Stimulated activated CD4-positive, alpha-beta T cell treated with anti-CD3 and anti-CD28 coated beads, Interleukin-2, amount 100 ng/mL, for 24 hours (primary cell): ENCODE results near the gene SLC35A2.
"Not testable (repeated sequence)": the region's sequence is repeated elsewhere in the genome, so short reads cannot be mapped to it uniquely, and the experiment has no call there.

Experiments
- DNase-seq, 2 donors: peaks; one replicate each; pipeline ENCODE4 v3.0.0-alpha.2; 2020

SLC35A2 gene

GRCh38 chrX:48901069-48901468 is 10.4 kb downstream of the SLC35A2 start:
- DNase-seq, result no peak

DNA sequence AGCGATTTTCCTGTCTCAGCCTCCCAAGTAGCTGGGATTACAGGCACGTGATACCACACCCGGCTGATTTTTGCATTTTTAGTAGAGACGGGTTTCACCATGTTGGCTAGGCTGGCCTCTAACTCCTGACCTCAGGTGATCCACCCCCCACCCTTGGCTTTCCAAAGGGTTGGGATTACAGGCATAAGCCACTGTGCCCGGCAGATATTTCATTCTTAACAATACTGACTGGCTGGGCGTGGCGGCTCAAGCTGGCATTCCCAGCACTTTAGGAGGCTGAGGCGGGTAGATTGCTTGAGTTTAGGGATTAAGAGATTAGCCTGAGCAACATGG is 12.4 kb downstream of the SLC35A2 start:
- DNase-seq, result no peak

GRCh38 chrX:48897625-48898306 is 13.7 kb downstream of the SLC35A2 start, which contains the start of the genes PQBP1 and TIMM17B:
PQBP1 (plus strand) TSS chrX:48897930; CDS start chrX:48898510, 580 bp downstream.
TIMM17B (minus strand) TSS chrX:48897768; CDS start chrX:48897749, 19 bp downstream.
- DNase-seq, result peak; percentile 84

- DNase-seq, result peak; percentile 70
Measured at GRCh38 chrX:48897157-48897624, 14.3 kb downstream of the SLC35A2 start.

DNA sequence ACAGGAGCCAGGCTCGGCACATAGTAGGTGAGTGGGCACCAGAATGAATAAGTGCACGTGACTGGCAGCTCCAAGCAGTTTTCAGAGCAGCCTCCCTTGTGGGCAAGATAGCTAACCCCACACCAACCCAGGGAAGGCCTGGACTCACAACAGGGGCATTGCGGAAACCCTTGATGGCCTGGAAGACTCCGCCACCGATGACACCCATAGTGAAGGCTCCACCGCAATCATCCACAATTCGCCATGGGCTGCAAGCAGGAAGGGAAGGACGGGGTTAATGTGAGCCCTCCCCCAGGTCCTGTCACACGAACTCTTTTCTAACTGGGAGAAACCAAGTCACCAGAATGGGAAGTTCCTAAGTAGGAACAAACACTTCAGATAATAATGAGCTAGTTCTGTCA is 14.8 kb downstream of the SLC35A2 start:
- no peak for DNase-seq

DNA sequence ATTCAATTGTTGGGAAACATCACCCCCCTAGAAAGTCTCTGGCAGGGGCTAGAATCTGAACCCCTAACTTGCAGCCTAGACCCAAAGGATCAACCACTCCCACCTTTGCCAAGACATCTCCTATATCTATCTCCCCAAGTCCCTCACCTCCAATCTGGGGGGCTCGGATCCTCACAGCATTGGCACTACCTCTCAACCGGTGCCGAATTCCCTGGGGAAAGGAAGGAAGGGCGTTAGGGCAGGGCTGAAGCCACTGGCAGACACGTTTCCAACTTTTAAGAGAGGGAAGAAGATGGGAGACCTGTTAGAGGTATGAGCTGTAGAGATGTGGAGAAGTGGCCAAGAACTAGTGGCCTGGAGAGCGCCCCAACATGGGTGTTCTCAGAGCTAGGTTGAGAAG is 16.6 kb downstream of the SLC35A2 start:
- DNase-seq, result no peak

DNA sequence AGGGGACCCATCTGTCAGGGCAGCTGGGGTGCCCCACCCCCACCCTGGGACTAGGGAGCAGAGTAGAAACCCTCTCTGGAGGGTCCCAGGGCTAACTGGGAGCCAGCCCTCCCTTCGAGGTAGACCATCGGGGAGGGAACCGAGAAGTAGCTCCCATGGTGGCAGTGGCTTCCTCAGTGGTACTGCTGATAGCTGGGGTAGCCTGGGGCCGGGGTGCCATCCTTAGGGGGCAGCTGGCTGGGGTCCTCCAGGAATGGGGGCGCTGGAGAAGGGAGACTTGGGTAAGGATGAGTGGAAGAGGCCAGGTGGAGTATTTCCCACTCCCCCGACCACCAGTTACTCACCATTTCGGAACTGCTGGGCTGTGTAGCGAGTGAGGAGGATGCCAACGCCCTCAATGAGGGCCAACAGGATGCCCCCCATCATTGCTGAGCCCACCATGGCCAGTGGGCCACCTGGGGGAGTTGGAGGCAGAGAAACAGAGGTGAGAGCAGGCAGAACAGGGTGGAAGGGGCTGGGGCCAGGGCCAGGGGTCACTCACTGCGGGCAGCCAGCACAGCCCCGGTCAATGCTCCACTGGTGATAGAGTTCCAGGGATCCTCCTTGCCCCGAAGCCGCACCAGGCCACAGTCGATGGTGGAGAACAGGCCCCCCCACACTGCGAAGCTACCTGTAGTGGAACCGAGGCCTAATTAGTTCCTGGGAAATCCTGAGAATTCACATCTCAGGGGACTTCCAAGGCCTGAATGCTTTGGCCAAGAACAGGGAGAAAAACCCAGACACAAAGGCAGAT is 17.7 kb downstream of the SLC35A2 start:
- no peak for DNase-seq

GRCh38 chrX:48892896-48893295 is 18.6 kb downstream of the SLC35A2 start:
- DNase-seq, result no peak

DNA sequence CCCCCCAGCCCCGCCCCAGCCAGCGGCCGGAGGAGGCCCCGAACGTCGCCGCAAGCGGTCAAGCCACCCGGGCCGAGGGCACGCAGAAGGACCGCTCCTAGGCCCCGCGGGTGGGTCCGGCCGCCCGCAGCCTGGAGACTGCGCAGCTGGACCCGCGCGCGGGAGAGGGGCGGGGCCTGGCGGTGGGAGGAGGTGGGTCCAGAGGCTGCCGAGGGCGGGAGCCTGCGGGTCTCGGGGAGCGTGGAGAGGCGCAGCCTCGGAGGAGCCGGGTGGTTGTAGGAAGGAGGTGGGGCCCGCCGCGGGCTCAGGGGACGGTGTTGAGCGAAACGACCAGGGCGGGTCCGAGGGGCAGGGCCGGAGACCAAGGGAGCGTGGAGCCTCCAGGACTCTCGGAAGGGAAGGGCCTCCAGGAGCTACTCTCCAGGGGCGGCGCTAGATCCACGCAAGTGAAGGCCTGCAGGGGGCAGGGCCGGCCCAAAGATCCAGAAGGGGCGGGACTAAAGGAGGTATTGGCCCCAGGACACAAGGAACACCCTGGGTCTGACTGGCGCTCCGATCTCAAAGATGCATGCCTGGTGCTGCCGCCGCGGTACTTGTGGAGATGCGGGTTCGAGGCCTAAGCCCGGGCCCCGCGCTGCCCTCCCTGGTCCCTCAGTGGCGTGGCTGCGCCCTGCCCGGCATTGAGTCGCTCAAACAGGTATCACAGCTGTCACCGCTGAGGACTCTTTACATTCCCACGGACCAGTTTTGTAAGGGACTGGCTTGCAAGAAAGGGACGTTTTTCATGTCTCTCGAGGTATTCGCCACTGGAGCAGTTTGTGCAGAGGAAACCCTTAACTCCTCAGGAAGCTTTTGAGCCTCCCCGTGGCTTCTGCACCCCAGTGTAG is 19.8 kb downstream of the SLC35A2 start:
- peak; percentile 74 to 77 for DNase-seq

- DNase-seq, result peak; percentile 32 to 34
Measured at GRCh38 chrX:48890934-48891401, 20.5 kb downstream of the SLC35A2 start.

- DNase-seq, result peak in 1 of 2 donors; percentile 25
Measured at GRCh38 chrX:48890296-48890925, 21.0 kb downstream of the SLC35A2 start.

- DNase-seq, result not testable (repeated sequence)
Measured at GRCh38 chrX:48886586-48886985, 24.9 kb downstream of the SLC35A2 start.

GRCh38 chrX:48883729-48884128 is 27.7 kb downstream of the SLC35A2 start:
- no peak for DNase-seq

GRCh38 chrX:48876944-48877343 is 34.5 kb downstream of the SLC35A2 start:
- not testable (repeated sequence) for DNase-seq

GRCh38 chrX:48872017-48872416 is 39.4 kb downstream of the SLC35A2 start:
- not testable (repeated sequence) for DNase-seq

DNA sequence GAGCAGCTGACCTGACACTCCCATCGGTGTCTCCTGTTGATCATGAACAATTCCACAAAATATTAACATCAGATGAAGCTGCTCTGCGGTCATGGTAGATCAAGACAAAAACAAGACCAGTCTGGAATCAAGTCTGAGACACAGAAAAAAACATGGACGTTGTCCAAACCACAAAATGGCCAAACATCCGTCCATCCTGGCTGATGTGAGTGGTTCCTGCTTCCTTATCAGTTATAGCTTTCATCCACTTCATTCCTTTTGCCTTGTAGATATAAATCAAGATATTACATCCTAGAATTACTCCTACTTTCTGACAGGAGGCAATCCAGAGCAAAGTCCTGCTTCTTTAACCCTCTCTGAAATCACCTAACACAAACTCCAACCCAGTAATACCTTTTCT is 47.2 kb downstream of the SLC35A2 start:
- no peak for DNase-seq

GRCh38 chrX:48854898-48855297 is 56.5 kb downstream of the SLC35A2 start:
- DNase-seq, result no peak

GRCh38 chrX:48854121-48854804 is 57.2 kb downstream of the SLC35A2 start:
- DNase-seq, result not testable (repeated sequence)

DNA sequence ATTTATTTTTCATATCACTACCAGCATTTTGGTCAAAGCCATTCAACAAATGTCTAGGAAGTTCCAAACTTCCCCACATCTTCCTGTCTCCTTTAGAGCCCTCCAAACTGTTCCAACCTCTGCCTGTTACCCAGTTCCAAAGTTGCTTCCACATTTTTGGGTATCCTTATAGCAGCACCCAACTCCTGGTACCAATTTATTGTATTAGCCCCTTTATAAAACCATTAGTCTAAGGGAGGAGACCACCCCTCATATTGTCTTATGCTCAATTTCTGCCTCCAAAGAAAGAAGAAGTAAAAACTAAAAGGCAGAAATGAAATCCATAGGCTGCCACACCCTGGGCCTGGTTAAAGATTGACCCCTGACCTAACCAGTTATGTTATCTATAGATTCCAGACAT is 58.0 kb downstream of the SLC35A2 start:
- not testable (repeated sequence) for DNase-seq
